Left hindlimb (tissue), 1 donor: ENCODE measurements around the gene CACNA1E.

Experiments used
- DNase-seq: peaks from one replicate; pipeline ENCODE4 v3.0.0-alpha.2; 2018

CACNA1E gene

GRCh38 chr1:181485287-181486097 is 2.2 kb downstream of the CACNA1E start:
- DNase-seq: peak; percentile 46

- no peak for DNase-seq
These were observed 2.7 kb downstream of the CACNA1E start for GRCh38 chr1:181486098-181486420.

GRCh38 chr1:181488866-181489265 is 5.5 kb downstream of the CACNA1E start:
- no peak for DNase-seq

- DNase-seq: no peak
These were observed 7.0 kb downstream of the CACNA1E start for GRCh38 chr1:181490276-181490675.

GRCh38 chr1:181490740-181491712 is 7.7 kb downstream of the CACNA1E start:
- no peak for DNase-seq

GRCh38 chr1:181493166-181493565 is 9.8 kb downstream of the CACNA1E start:
- no peak for DNase-seq

- DNase-seq: no peak
These were observed 10.6 kb downstream of the CACNA1E start for GRCh38 chr1:181493885-181494284.

- DNase-seq: no peak
These were observed 13.4 kb downstream of the CACNA1E start for GRCh38 chr1:181496759-181497158.

- DNase-seq: no peak
These were observed 14.6 kb downstream of the CACNA1E start for GRCh38 chr1:181497870-181498269.

GRCh38 chr1:181499825-181500224 is 16.5 kb downstream of the CACNA1E start:
- DNase-seq: no peak

- no peak for DNase-seq
These were observed 17.3 kb downstream of the CACNA1E start for GRCh38 chr1:181500636-181501035.

- DNase-seq: no peak
These were observed 18.3 kb downstream of the CACNA1E start for GRCh38 chr1:181501612-181502011.

GRCh38 chr1:181503171-181503810 is 20.0 kb downstream of the CACNA1E start:
- no peak for DNase-seq

- DNase-seq: no peak
These were observed 21.1 kb downstream of the CACNA1E start for GRCh38 chr1:181504399-181504842.

GRCh38 chr1:181506563-181507353 is 23.4 kb downstream of the CACNA1E start:
- DNase-seq: no peak

- DNase-seq: no peak
These were observed 25.3 kb downstream of the CACNA1E start for GRCh38 chr1:181508486-181509165.

- no peak for DNase-seq
These were observed 30.5 kb downstream of the CACNA1E start for GRCh38 chr1:181513786-181514297.

GRCh38 chr1:181514298-181515290 is 31.3 kb downstream of the CACNA1E start:
- DNase-seq: no peak

- DNase-seq: no peak
These were observed 33.4 kb downstream of the CACNA1E start for GRCh38 chr1:181516706-181517105.

- no peak for DNase-seq
These were observed 34.0 kb downstream of the CACNA1E start for GRCh38 chr1:181517181-181517875.
